IMR-90 (cell line): ENCODE measurements around the gene NR1D1. TPM values are rescaled to one million over a fixed set of nuclear protein-coding genes. Genes with fewer than 3 reads are reported as not detected.
A peak's percentile ranks its signal among the peaks of the same experiment; 100 is the strongest.

Experiments used
- ATAC-seq: fragments of 200-7000 bp; cut with Tn5 transposase; 2 replicates; pipeline ENCODE4 v1.9.1; 2020; ENCODE audit warnings: low read depth, mild to moderate bottlenecking, moderate library complexity
- BruUV-seq: library from RNA; stranded (reverse); fragments of 400-500 nt; replicated peaks from 2 replicates; lab custom pipeline; 2021; lab: Mats Ljungman, UMichigan
- CTCF ChIA-PET: fragments of 300-600 bp; formaldehyde crosslinking; extraction: SDS; loops from one replicate; lab custom pipeline; 2021; ENCODE audit warnings: antibody characterized with exemption; lab: Yijun Ruan, JAX
- POLR2A ChIA-PET: fragments of 300-600 bp; sonication (Branson Sonifier 250); formaldehyde crosslinking; loops from one replicate; lab custom pipeline; 2022; ENCODE audit warnings: antibody characterized with exemption; ENCODE audit not compliant: unreplicated experiment; lab: Charles Lee
- DNase-seq: peaks from one replicate; pipeline ENCODE4 v3.0.0; 2013
- H2AFZ ChIP-seq: replicated peaks from 2 replicates; pipeline ENCODE3; 2013; ENCODE audit warnings: low read length, mild to moderate bottlenecking; ENCODE audit not compliant: poor library complexity
- H2AK5ac ChIP-seq: 2 replicates; pipeline ENCODE4 v1.6.1; 2013; ENCODE audit warnings: low read depth, low read length, inconsistent platforms
- H2AK9ac ChIP-seq: replicated peaks from 2 replicates; pipeline ENCODE3; 2013; ENCODE audit warnings: mild to moderate bottlenecking, low read depth, low read length, moderate library complexity; ENCODE audit not compliant: poor library complexity
- H2BK120ac ChIP-seq: 2 replicates; pipeline ENCODE4 v1.6.1; 2013; ENCODE audit warnings: low read depth, low read length, inconsistent platforms
- H2BK15ac ChIP-seq: 3 replicates; pipeline ENCODE4 v1.6.1; 2013; ENCODE audit warnings: low read depth, low read length, inconsistent platforms
- H2BK20ac ChIP-seq: 2 replicates; pipeline ENCODE4 v1.6.1; 2013; ENCODE audit warnings: low read depth, mild to moderate bottlenecking, inconsistent platforms, low read length, moderate library complexity
- H2BK5ac ChIP-seq: 2 replicates; pipeline ENCODE4 v1.6.1; 2013; ENCODE audit warnings: mild to moderate bottlenecking, low read depth, low read length, inconsistent platforms; ENCODE audit not compliant: poor library complexity, severe bottlenecking
- H3K14ac ChIP-seq: replicated peaks from 2 replicates; pipeline ENCODE4 v1.6.1; 2013; ENCODE audit warnings: low read depth, low read length, inconsistent platforms
- H3K18ac ChIP-seq: 2 replicates; pipeline ENCODE4 v1.6.1; 2013; ENCODE audit warnings: low read depth, low read length, control low read depth
- H3K23ac ChIP-seq: 2 replicates; pipeline ENCODE4 v1.6.1; 2013; ENCODE audit warnings: low read depth, low read length, inconsistent platforms
- H3K27ac ChIP-seq: 2 replicates; pipeline ENCODE4 v1.5.1; 2013; ENCODE audit warnings: mild to moderate bottlenecking, control low read depth, low read length; ENCODE audit not compliant: insufficient read depth
- H3K27me3 ChIP-seq: 2 replicates; pipeline ENCODE4 v1.6.1; 2013; ENCODE audit warnings: low read length; ENCODE audit not compliant: control insufficient read depth, insufficient read depth
- H3K36me3 ChIP-seq: 2 replicates; pipeline ENCODE4 v1.6.1; 2013; ENCODE audit warnings: low read length, mixed read lengths; ENCODE audit not compliant: control insufficient read depth, insufficient read depth
- H3K4ac ChIP-seq: 2 replicates; pipeline ENCODE4 v1.6.1; 2013; ENCODE audit warnings: low read depth, low read length, inconsistent platforms
- H3K4me1 ChIP-seq: 2 replicates; pipeline ENCODE4 v1.6.1; 2013; ENCODE audit warnings: low read length, mixed read lengths; ENCODE audit not compliant: control insufficient read depth, insufficient read depth
- H3K4me2 ChIP-seq: 2 replicates; pipeline ENCODE4 v1.6.1; 2013; ENCODE audit warnings: low read depth, mild to moderate bottlenecking, control low read depth, low read length, moderate library complexity
- H3K4me3 ChIP-seq: 2 replicates; pipeline ENCODE4 v1.5.1; 2013; ENCODE audit warnings: low read depth, mild to moderate bottlenecking, control low read depth, low read length, moderate library complexity; ENCODE audit not compliant: insufficient read depth
- H3K56ac ChIP-seq: 2 replicates; pipeline ENCODE4 v1.6.1; 2013; ENCODE audit warnings: low read length, inconsistent platforms; ENCODE audit not compliant: insufficient read depth; ENCODE audit errors: extremely low read depth
- H3K79me1 ChIP-seq, 2 experiments: 2 replicates each; pipeline ENCODE4 v1.6.1; 2013; ENCODE audit warnings: low read length in 2 of 2, inconsistent platforms in 1 of 2, low read depth in 1 of 2
- H3K9ac ChIP-seq: 2 replicates; pipeline ENCODE4 v1.6.1; 2013; ENCODE audit warnings: low read depth, low read length, control low read depth
- H3K9me1 ChIP-seq: 2 replicates; pipeline ENCODE4 v1.6.1; 2013; ENCODE audit warnings: low read length, inconsistent platforms; ENCODE audit not compliant: insufficient read depth
- H3K9me3 ChIP-seq: 2 replicates; pipeline ENCODE4 v1.6.1; 2013; ENCODE audit warnings: low read length; ENCODE audit not compliant: control insufficient read depth, insufficient read depth
- H4K20me1 ChIP-seq: 2 replicates; pipeline ENCODE4 v1.6.1; 2013; ENCODE audit warnings: low read length, inconsistent platforms; ENCODE audit not compliant: insufficient read depth
- H4K5ac ChIP-seq: 2 replicates; pipeline ENCODE4 v1.6.1; 2013; ENCODE audit warnings: mild to moderate bottlenecking, low read depth, low read length, control low read depth
- H4K8ac ChIP-seq, 2 experiments: 2 replicates each; pipeline ENCODE4 v1.6.1; 2013; ENCODE audit warnings: low read depth in 2 of 2, low read length in 2 of 2, control low read depth in 1 of 2, inconsistent platforms in 1 of 2
- H4K91ac ChIP-seq: 2 replicates; pipeline ENCODE4 v1.6.1; 2013; ENCODE audit warnings: low read depth, low read length, inconsistent platforms; ENCODE audit not compliant: insufficient read depth
- BHLHE40 ChIP-seq: fragments of 150-350 bp; IDR thresholded peaks from 2 replicates; pipeline ENCODE4 v1.6.1; 2016; ENCODE audit warnings: mild to moderate bottlenecking, low read depth, low read length
- MAZ ChIP-seq: IDR thresholded peaks from 2 replicates; pipeline ENCODE4 v1.6.1; 2012; ENCODE audit warnings: low read depth, mild to moderate bottlenecking, low read length, improper control_type of control experiment, moderate library complexity, borderline replicate concordance
- MXI1 ChIP-seq: IDR thresholded peaks from 2 replicates; pipeline ENCODE4 v1.6.1; 2012; ENCODE audit warnings: low read depth, mild to moderate bottlenecking, low read length, moderate library complexity, borderline replicate concordance
- WGBS, 2 experiments: methylation state at CpG; one replicate each; pipeline versions ENCODE4 v1.1.5 to v1.1.7; 2013; ENCODE audit warnings: missing lambda C conversion rate in 2 of 2; ENCODE audit not compliant: insufficient read length in 1 of 2; ENCODE audit errors: extremely low coverage in 2 of 2; 5-methylcytosine and 5-hydroxymethylcytosine counted together
- dilution Hi-C: fragments of 300-500 bp; cut with HindIII; formaldehyde crosslinking; loops from one replicate; pipeline ENCODE4 v1.14.3; 2018; ENCODE audit warnings: low sequenced_read_pairs; ENCODE audit not compliant: unreplicated experiment
- in situ Hi-C: fragments of 300-500 bp; cut with MboI; formaldehyde crosslinking; loops from 3 replicates; pipeline ENCODE4 v1.14.3; 2019; ENCODE audit warnings: low sequenced_read_pairs, inconsistent platforms, mixed read lengths
- intact Hi-C: fragments of 100-400 bp; cut with micrococcal nuclease; formaldehyde crosslinking; loops from 2 replicates; pipeline ENCODE4 v1.10.0; 2022
- polyA plus RNA-seq, 3 experiments: library from polyadenylated mRNA; depleted of rRNA; stranded (reverse); fragments of >200 nt; gene quantifications; 2 replicates each; pipeline ENCODE4 v1.2.3, GENCODE V29; 2012; ENCODE audit warnings: low replicate concordance in 1 of 3
- total RNA-seq: library from RNA; depleted of rRNA; stranded (reverse); fragments of >200 nt; gene quantifications from 2 replicates; pipeline ENCODE4 v1.2.3, GENCODE V29; 2012

The NR1D1 gene
- total and polyA plus RNA-seq, 2 of the 4 experiments (the other 2 are of a cell fraction) = 0.36 to 7.2 TPM

DNA sequence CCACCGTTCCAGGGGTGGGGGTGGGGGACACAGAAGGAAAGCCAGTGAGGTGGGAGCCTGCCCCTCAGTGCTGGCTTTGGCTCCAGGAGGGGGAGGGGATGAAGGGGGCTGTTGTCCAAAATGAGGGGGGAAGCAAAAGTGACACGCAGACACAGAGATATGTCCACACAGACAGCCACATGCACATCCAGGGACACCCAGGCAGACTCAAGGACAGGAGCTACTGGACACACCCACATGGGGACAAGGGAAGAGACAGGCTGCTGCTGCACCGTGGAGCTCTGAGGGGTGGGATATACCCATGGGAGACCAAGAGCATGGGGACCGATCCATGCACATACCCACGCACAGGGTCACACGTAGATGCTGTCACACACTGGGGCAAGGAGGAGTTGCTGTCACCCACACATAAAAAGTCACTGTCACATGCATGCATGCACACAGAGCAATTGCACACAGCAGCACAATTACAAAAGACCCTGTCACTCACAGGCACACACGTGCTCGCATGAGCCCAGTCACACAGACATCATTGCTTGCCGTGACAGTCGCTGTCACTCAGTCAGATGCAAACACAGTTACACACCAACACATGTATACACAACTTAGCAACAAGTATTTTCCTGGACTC, 36.4 kb downstream of the NR1D1 start:
- Histone ChIP-seq H4K20me1 (peaks cover 25% of the 10 kb centered on the region; the same call in 1 of the 2 replicates), H3K23ac (peak overlapping the region; percentile 96), H3K9me3 (no peaks in the 10 kb centered on the region), H3K14ac (peak overlapping the region; percentile 89), H3K36me3 (no peaks in the 10 kb centered on the region), H3K4ac (peak overlapping the region; percentile 85), H4K91ac (peak overlapping the region; percentile 76; the same call in 1 of the 2 replicates), H3K4me1 (peaks cover 29% of the 10 kb centered on the region), H3K4me2 (peak overlapping the region; percentile 89), H3K79me1 (peaks cover 27 to 60% of the 10 kb centered on the region in 2 experiments), H2BK15ac (no peak overlapping the region), H4K5ac (no peak overlapping the region), H2AK5ac (peak overlapping the region; percentile 85), H3K27ac (peak overlapping the region; percentile 64), H3K18ac (no peak overlapping the region), H4K8ac (no peak overlapping the region; a peak in 2 of 4 replicates), H3K27me3 (no peaks in the 10 kb centered on the region), H2AK9ac (peak overlapping the region; percentile 99), H3K56ac (peak overlapping the region; percentile 60), H3K9ac (peak overlapping the region; percentile 88), H3K9me1 (peaks cover 33% of the 10 kb centered on the region), H2BK5ac (peak overlapping the region; percentile 51), H3K4me3 (peak overlapping the region; percentile 95), H2BK20ac (no peak overlapping the region), H2AFZ (peak overlapping the region; percentile 95), H2BK120ac (0 out of 2 replicates have a peak overlapping the region, but pooled peaks have one; percentile 56)
- DNase-seq (no peak), ATAC-seq (no peak)
- BruUV-seq = no TSS peak
- TF ChIP-seq MXI1 (peak; percentile 51; the same call in 1 of the 2 replicates), BHLHE40 (peak; percentile 25; the same call in 1 of the 2 replicates), MAZ (no peak)
- ChIA-PET POLR2A (interaction anchor here (1.0 kb wide), 1 partner anchor 10 kb away, joined by 4 read pairs; the partner anchor contains the start of gene MED24), CTCF (interaction anchor here (0.6 to 3.9 kb wide), 5 partner anchors 11 to 217 kb away, joined by 3 to 24 read pairs (median 5); no protein-coding TSS in a partner anchor)
- intact Hi-C loops (loop anchor here (2.0 kb wide), 1 partner anchor 23 kb away; no protein-coding TSS in a partner anchor), in situ Hi-C loops (no loop called here), dilution Hi-C loops (no loop called here)
- WGBS, 2 experiments = 5% methylated on average over 7 of the region's 10 CpGs; no CpG with 5 or more reads in 1 of the 2 experiments
